Fibroblast of villous mesenchyme (primary cell): Measurements from ENCODE around the gene CDKL4. TPM values are rescaled to one million over a fixed set of nuclear protein-coding genes. Genes with fewer than 3 reads are reported as not detected.
"Not testable (repeated sequence)": the region's sequence is repeated elsewhere in the genome, so short reads cannot be mapped to it uniquely, and the experiment has no call there.

Source experiments
- DNase-seq: peaks from one replicate; pipeline ENCODE4 v3.0.0-alpha.2; 2010; ENCODE audit warnings: low read depth
- H3K4me3 ChIP-seq: 2 replicates; pipeline ENCODE4 v1.5.1; 2011; ENCODE audit warnings: low read depth, mild to moderate bottlenecking, low read length
- total RNA-seq: library from RNA; depleted of rRNA; stranded (reverse); fragments of >200 nt; gene quantifications from 2 replicates; pipeline ENCODE4 v1.2.3, GENCODE V29; 2012
- TF ChIP-seq, protein P1 (sequence below): IDR thresholded peaks from 2 replicates; pipeline ENCODE4 v1.5.1; 2012; ENCODE audit warnings: low read depth, mild to moderate bottlenecking, low read length; ENCODE audit not compliant: insufficient read depth

CDKL4 gene
- total RNA-seq, 1 donor, result 4.3 TPM

DNA sequence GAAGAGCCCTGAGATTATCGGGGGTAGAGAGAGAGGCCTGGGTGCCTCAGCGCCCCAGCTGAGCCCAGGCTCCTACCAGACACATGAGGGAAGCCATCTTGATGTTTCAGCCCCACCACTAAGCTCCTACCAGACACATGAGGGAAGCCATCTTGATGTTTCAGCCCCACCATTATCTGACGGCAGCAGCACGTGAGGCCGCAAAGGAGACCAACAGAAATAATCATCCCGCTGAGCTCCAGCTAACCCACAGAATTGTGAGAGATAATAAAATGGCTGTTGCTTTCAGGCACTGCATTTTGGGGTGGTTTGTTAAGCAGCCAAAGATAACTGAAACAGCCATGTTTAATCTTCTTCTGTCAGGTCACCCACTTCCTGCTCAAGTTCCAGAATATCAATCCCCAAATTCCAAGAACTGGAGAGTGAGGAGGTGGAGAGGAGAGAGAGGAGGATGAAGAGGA is 93.6 kb downstream of the CDKL4 start:
- no peak for DNase-seq

DNA sequence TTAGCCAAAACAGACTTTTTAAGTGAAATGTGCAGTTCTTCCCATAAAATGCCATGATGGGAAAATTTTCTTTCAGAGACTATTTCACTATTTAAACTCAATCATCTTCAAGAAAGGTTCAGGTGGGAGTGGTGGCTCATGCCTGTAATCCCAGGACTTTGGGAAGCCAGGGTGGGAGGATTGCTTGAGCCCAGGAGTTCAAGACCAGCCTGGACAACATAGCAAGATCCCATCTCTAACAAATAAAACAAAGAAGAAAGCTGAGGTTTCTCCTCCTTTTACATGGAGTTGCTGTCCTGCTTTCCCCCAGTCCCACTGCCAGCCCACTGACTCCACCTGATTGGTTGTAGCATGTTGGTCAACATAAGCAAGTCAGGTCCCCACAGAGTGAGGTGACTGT is 97.1 kb downstream of the CDKL4 start:
- no peak for DNase-seq
- no peak overlapping the region for H3K4me3 ChIP-seq
- TF ChIP-seq, protein P1, sequence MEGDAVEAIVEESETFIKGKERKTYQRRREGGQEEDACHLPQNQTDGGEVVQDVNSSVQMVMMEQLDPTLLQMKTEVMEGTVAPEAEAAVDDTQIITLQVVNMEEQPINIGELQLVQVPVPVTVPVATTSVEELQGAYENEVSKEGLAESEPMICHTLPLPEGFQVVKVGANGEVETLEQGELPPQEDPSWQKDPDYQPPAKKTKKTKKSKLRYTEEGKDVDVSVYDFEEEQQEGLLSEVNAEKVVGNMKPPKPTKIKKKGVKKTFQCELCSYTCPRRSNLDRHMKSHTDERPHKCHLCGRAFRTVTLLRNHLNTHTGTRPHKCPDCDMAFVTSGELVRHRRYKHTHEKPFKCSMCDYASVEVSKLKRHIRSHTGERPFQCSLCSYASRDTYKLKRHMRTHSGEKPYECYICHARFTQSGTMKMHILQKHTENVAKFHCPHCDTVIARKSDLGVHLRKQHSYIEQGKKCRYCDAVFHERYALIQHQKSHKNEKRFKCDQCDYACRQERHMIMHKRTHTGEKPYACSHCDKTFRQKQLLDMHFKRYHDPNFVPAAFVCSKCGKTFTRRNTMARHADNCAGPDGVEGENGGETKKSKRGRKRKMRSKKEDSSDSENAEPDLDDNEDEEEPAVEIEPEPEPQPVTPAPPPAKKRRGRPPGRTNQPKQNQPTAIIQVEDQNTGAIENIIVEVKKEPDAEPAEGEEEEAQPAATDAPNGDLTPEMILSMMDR, result no peak

More for the DNA sequence above, 93.6 kb downstream of the CDKL4 start:
- H3K4me3 ChIP-seq, result no peak overlapping the region
- TF ChIP-seq, protein P1, result no peak

DNA sequence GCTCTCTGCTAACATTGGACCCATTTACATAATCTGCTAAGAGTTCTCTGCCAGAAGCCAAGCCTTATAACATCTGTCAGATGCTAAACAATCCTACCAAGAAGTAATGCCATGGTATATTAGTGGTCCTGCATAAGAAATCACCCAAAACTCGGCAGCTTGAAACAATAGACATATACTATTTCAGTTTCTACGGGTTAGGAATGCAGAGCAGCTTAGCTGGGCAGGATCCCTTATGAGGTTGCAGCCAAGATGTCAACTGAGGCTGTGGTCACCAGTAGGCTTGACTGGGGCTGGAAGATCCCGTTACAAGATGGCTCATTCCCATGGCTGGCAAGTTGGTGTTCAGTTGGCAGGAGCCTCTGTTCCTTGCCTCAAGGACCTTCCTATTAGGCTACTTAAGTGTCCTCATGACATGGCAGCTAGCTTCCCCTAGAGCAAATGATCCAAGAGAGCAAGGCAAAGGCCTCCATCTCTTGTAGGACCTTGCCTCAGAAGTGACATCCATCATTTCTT is 97.8 kb downstream of the CDKL4 start:
- no peak overlapping the region for H3K4me3 ChIP-seq
- no peak for DNase-seq
- TF ChIP-seq, protein P1, result no peak

DNA sequence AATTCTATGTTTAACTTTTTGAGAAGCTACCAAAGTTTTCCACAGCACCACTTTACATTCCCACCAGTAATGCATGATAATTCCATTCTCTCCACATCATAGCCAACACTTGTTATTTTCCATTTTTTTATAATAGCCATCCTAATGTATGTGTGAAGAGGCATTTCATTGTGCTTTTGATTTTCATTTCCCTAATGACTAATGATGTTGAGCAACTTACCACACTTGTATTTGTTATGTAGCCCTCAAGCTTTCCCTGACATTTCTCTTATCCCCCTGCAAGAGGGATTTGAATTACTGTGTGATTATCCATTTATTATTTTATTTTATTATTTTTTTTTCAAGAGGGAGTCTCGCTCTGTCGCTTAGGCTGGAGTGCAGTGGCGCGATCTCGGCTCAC is 99.4 kb downstream of the CDKL4 start:
- TF ChIP-seq, protein P1, result no peak
- no peak for DNase-seq
- H3K4me3 ChIP-seq, result no peak overlapping the region

DNA sequence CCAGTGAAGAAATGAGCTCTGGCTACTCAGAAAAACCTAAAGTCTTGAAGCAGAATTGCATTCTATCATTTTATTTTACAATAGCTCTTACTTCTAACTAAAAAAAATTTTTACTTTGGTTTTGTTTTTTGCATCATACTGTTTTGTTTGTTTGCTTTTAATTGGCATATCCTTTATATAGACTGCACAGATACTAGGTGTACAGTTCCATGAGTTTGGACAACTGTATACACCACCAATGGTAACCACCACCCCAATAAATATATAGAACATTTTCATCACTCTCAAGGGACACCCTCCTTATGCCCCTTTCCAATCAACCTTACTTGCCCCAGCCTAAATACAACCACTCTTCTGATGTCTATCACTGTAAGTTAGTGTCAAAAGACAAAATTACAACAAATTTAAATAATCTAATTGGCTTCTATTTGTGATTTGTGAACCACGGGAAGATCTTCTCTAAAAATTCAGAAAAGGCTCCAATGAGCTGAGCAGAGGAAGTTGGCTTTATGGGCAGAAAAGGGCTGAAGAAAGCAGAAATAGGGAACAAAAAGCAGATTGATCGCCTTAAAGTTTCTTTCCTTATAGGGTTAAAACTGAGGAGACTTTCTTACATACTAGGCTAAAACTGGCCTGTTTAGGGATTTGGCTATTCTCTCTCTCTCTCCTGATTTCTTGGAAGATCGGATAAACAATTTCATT is 100.7 kb downstream of the CDKL4 start:
- TF ChIP-seq, protein P1, result no peak
- no peak overlapping the region for H3K4me3 ChIP-seq
- no peak for DNase-seq

DNA sequence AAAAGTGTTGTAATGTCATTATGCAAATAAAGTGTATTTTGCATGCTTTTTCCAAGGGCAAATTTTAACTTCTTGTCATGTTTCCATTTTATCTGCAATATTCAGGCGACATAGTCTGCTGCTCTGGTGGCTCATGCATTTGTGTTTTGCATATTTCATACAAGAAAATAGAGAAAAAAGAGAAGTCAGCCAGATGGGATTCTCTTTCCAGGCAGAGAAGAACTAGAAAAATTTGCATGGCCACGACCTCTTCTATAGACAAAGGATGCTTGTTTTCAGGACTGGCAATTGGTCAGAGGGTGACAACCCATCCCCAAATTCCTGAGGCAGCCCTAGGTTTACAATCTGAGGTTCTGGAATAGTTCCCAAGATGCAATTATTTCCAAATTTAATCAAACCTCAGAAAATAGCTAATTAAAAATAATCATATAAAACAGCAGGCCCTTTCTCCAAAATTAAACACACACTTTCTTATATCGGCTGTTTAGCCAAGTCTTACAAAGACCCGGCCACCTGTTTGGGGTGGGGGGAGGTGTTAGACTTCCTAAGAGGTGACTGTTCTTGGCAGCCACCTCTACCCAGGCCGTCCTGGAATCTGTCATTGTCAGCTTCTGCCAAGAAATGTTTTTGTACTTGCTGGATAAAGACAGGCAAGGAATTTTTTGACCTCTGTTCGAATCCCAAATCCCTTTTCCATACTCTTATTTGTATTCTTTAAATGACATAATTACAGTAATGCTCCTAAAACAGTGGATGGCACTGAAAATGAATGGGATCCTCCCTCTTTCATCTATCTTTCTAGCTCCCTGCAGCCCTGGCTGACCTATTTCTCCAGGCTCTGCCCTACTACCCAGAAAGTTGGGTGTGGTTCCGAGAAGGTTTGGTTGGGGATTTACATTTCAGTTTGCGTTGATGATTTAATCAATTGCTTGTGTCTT is 102.2 kb downstream of the CDKL4 start:
- DNase-seq, result no peak
- TF ChIP-seq, protein P1, result no peak
- H3K4me3 ChIP-seq, result no peak overlapping the region

DNA sequence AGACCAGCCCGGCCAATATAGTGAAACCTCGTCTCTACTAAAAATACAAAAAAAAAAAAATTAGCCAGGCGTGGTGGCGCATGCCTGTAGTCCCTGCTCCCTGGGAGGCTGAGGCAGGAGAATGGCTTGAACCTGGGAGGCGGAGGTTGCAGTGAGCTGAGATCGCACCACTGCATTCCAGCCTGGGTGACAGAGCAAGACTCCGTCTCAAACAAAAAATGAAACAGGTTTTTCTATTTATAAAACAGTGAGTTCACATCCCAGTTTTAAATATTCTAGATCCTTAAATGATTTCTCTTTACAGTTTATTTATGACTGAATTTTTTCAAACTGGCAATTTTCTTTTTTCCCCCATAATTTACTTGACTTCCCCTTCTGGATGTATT is 102.8 kb downstream of the CDKL4 start:
- H3K4me3 ChIP-seq, DNase-seq: not testable (repeated sequence)
